CD4-positive, alpha-beta T cell treated with Interleukin-10 for 1 hour (primary cell): ENCODE measurements around the gene KRTAP17-1.
"Not testable (repeated sequence)": the region's sequence is repeated elsewhere in the genome, so short reads cannot be mapped to it uniquely, and the experiment has no call there.

Experiments used
- DNase-seq: peaks from one replicate; pipeline ENCODE4 v3.0.0-alpha.2; 2020

The KRTAP17-1 gene

GRCh38 chr17:41301916-41302901 lies 13.3 kb downstream of the KRTAP17-1 start, which contains the start of gene KRTAP29-1:
KRTAP29-1 (minus strand) TSS chr17:41302851; CDS start chr17:41302851, 0 bp downstream.
- no peak for DNase-seq

GRCh38 chr17:41301204-41301790 lies 14.2 kb downstream of the KRTAP17-1 start:
- DNase-seq, result no peak

- no peak for DNase-seq
These were observed 16.9 kb downstream of the KRTAP17-1 start for GRCh38 chr17:41298458-41299135.

GRCh38 chr17:41296846-41297245 lies 18.7 kb downstream of the KRTAP17-1 start:
- DNase-seq, result no peak

- no peak for DNase-seq
These were observed 21.5 kb downstream of the KRTAP17-1 start for GRCh38 chr17:41294016-41294415.

GRCh38 chr17:41287050-41287449 lies 28.5 kb downstream of the KRTAP17-1 start:
- DNase-seq, result no peak

- DNase-seq, result no peak
These were observed 31.0 kb downstream of the KRTAP17-1 start for GRCh38 chr17:41284546-41284945.

- DNase-seq, result no peak
These were observed 31.5 kb downstream of the KRTAP17-1 start for GRCh38 chr17:41284043-41284442.

- no peak for DNase-seq
These were observed 37.1 kb downstream of the KRTAP17-1 start for GRCh38 chr17:41278176-41278955.

- not testable (repeated sequence) for DNase-seq
These were observed 39.8 kb downstream of the KRTAP17-1 start, which contains the start of gene KRTAP9-7 for GRCh38 chr17:41275648-41276190. KRTAP9-7 (plus strand) TSS chr17:41275698; CDS start chr17:41275698, 0 bp downstream.

GRCh38 chr17:41271858-41272257 lies 43.7 kb downstream of the KRTAP17-1 start:
- DNase-seq, result no peak

- DNase-seq, result not testable (repeated sequence)
These were observed 44.2 kb downstream of the KRTAP17-1 start for GRCh38 chr17:41271323-41271722.

GRCh38 chr17:41267711-41268110 lies 47.8 kb downstream of the KRTAP17-1 start:
- no peak for DNase-seq

GRCh38 chr17:41265078-41265477 lies 50.4 kb downstream of the KRTAP17-1 start, which contains the start of gene KRTAP9-6:
KRTAP9-6 (plus strand) TSS chr17:41265378; CDS start chr17:41265378, 0 bp downstream.
- no peak for DNase-seq
